ENCODE results near the gene LUZP1.

The LUZP1 gene

GRCh38 chr1:23150742-23151141 is 17.9 kb downstream of the LUZP1 start:
- DNase-seq (ENCODE audit: low spot score), result no peak

GRCh38 chr1:23150125-23150524 is 18.5 kb downstream of the LUZP1 start:
- no peak for DNase-seq (ENCODE audit: low spot score)

GRCh38 chr1:23149114-23149513 is 19.5 kb downstream of the LUZP1 start:
- DNase-seq (ENCODE audit: low spot score), result no peak

- DNase-seq (ENCODE audit: low spot score), result no peak
These were observed 20.6 kb downstream of the LUZP1 start for GRCh38 chr1:23148084-23148483.

GRCh38 chr1:23140940-23141596 is 27.6 kb downstream of the LUZP1 start:
- no peak for DNase-seq (ENCODE audit: low spot score)

GRCh38 chr1:23135268-23135667 is 33.4 kb downstream of the LUZP1 start:
- no peak for DNase-seq (ENCODE audit: low spot score)

GRCh38 chr1:23134055-23134454 is 34.6 kb downstream of the LUZP1 start:
- DNase-seq (ENCODE audit: low spot score), result no peak

GRCh38 chr1:23133587-23133986 is 35.1 kb downstream of the LUZP1 start:
- no peak for DNase-seq (ENCODE audit: low spot score)

- DNase-seq (ENCODE audit: low spot score), result no peak
These were observed 36.6 kb downstream of the LUZP1 start for GRCh38 chr1:23132033-23132432.

- no peak for DNase-seq (ENCODE audit: low spot score)
These were observed 38.8 kb downstream of the LUZP1 start for GRCh38 chr1:23129846-23130245.

- peak; percentile 28 for DNase-seq (ENCODE audit: low spot score)
These were observed 41.9 kb downstream of the LUZP1 start for GRCh38 chr1:23126801-23127200.

GRCh38 chr1:23126200-23126599 is 42.5 kb downstream of the LUZP1 start:
- no peak for DNase-seq (ENCODE audit: low spot score)

GRCh38 chr1:23125489-23125888 is 43.2 kb downstream of the LUZP1 start:
- DNase-seq (ENCODE audit: low spot score), result no peak

- DNase-seq (ENCODE audit: low spot score), result no peak
These were observed 44.2 kb downstream of the LUZP1 start for GRCh38 chr1:23124259-23125026.

GRCh38 chr1:23123528-23123927 is 45.1 kb downstream of the LUZP1 start:
- no peak for DNase-seq (ENCODE audit: low spot score)

GRCh38 chr1:23122796-23123195 is 45.9 kb downstream of the LUZP1 start:
- DNase-seq (ENCODE audit: low spot score), result no peak

GRCh38 chr1:23122023-23122748 is 46.5 kb downstream of the LUZP1 start:
- peak; percentile 26 for DNase-seq (ENCODE audit: low spot score)

- DNase-seq (ENCODE audit: low spot score), result no peak
These were observed 48.3 kb downstream of the LUZP1 start for GRCh38 chr1:23120383-23120782.

- DNase-seq (ENCODE audit: low spot score), result no peak
These were observed 49.5 kb downstream of the LUZP1 start for GRCh38 chr1:23118957-23119792.

- no peak for DNase-seq (ENCODE audit: low spot score)
These were observed 50.2 kb downstream of the LUZP1 start for GRCh38 chr1:23118407-23118806.

GRCh38 chr1:23116921-23117699 is 51.5 kb downstream of the LUZP1 start:
- DNase-seq (ENCODE audit: low spot score), result no peak

Measured in AG08396 (cell line).